Measurements from ENCODE around the gene FGF14.

FGF14 gene

GRCh38 chr13:102369302-102369701, 32.5 kb downstream of the FGF14 start:
- H3K27ac ChIP-seq = no peak overlapping the region
- no peak for DNase-seq (ENCODE audit: low read depth, low spot score)

GRCh38 chr13:102367836-102368235, 34.0 kb downstream of the FGF14 start:
- H3K27ac ChIP-seq = no peak overlapping the region
- DNase-seq (ENCODE audit: low read depth, low spot score) = no peak

GRCh38 chr13:102361113-102361512, 40.7 kb downstream of the FGF14 start:
- no peak overlapping the region for H3K27ac ChIP-seq
- DNase-seq (ENCODE audit: low read depth, low spot score) = no peak

DNA sequence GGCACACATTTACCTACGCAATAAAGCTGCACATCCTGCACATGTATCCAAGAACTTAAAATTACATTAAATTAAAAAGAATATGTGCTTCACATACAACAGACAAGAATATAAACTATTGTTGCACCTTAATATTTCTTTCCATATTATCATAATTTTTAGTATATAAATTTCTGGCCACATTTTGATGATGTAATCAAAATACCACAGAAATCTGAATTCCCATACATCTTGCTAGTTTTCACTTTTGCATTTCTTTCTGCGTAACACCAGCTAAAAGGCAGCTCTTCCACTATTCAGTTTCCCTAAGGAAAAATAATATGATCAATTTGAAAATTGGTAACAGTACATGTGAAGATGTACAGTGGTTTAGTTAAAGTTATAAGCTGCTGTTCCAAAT, 42.6 kb downstream of the FGF14 start:
- H3K27ac ChIP-seq = no peak overlapping the region
- DNase-seq (ENCODE audit: low read depth, low spot score) = no peak

DNA sequence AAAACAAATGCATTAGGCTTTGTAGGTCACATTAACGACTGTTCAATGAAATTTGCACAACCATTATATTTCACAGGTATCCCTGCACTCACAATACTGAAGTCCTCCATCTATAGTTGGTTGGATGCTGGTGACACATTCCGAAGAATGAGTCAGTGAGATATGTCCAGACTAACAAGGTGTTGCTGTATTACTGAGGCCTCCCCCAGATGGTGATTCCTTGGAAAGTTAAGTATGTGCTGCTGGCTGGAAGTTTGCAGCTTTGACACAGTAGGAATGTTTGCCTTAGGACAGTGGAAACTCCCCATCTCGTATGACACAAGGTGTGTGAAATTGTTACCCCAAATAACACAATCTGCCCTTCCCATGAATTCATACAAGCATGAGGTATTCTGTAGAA, 46.6 kb downstream of the FGF14 start:
- H3K27ac ChIP-seq = no peak overlapping the region
- DNase-seq (ENCODE audit: low read depth, low spot score) = no peak

GRCh38 chr13:102354011-102354410, 47.8 kb downstream of the FGF14 start:
- DNase-seq (ENCODE audit: low read depth, low spot score) = no peak
- H3K27ac ChIP-seq = no peak overlapping the region

DNA sequence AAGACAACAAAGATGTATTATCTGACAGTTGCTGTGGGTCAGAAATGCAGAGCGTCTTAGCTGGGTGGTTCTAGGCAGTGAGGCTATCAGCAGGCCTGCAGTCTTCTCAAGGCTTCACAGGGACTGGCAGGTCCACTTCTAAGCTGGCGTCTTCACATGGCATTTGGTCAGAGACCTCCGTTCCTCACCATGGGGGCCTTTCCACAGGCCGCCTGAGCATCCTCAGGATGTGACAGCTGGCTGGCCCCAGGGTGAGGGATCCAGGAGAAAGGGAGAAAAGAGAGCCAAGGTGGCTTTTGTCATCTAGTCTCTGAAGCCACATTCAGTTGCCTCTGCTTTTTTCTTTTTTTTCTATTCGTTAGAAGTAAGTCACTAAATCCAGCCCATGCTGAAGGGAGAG, 50.3 kb downstream of the FGF14 start:
- no peak overlapping the region for H3K27ac ChIP-seq
- no peak for DNase-seq (ENCODE audit: low read depth, low spot score)

DNA sequence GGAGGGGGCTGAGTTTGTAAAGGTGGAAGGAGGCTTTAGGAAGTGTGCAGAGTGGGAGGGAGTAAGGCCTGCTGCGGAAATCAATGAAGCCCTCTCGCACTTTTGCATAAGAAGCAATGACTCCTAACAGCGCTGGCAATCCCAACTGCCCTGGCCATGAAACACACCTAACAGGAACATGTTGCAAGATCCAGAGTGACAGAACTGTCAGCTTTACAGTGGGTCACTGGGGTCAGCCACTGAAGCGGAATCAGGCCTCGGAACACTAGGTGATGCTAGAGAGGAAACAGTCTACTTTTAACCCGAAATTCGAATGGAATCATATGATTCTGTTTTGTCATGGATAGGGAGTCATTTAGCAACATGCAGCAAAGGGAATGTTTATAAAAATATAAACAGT, 54.4 kb downstream of the FGF14 start:
- DNase-seq (ENCODE audit: low read depth, low spot score) = no peak
- H3K27ac ChIP-seq = no peak overlapping the region

DNA sequence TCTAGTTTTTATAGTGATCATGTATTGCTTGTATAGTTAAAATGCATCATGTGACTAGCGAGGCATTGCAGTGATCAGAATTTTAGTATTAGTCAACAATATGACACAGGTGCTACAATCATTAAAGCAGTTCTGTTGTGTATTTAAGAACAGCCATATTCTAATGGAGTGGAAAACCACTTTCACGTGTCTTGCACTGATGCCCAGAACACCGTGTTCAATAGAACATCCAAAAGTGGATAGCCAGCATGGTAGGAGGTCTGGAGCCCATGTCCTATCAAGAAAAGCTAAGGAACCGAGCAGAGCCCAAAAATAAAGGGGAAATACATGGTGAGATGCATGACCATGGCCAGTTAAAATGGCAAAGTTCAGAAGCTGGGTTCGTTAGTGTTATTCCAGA, 55.1 kb downstream of the FGF14 start:
- no peak overlapping the region for H3K27ac ChIP-seq
- no peak for DNase-seq (ENCODE audit: low read depth, low spot score)

GRCh38 chr13:102344410-102344809, 57.4 kb downstream of the FGF14 start:
- H3K27ac ChIP-seq = no peak overlapping the region
- DNase-seq (ENCODE audit: low read depth, low spot score) = no peak

DNA sequence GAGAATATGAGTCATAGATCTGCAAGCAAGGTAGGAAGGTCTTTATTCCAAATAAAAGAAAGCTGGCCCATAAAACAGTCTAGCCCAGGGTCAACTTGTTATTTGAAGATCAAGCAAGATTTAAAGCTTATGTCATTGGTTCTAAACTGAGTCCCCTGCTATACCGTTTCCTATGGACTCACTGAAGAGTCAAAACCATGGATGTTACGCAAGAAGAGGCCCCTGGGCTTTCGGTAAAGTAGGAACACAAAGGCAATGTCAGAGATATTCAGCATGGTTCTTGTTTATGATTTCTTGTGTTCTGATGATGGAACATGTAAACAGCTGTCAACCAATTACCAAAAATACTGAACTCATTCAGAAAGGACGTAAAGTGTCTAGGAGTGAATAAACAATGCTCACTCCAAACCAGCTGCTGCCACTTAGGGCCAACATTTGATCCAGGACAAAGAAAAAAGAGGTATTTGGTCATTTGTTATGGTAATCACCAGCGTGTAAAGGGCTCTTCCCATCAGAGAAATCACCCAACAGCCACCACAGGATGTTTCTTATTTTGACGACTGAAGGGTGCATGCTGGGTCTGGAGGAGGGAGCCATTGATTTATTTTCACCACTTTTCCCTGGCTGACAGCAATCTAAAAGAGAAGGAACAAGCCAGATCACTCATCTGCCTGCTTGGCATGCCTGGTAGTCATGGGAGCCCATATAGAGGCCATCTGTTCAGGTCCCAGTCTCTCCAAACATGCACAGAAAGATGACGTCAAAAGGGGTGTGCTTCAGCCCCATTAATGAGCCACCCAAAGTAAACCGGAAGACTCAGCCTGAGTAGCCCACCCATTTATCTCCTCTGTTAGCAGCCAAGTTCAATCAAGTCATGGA, 68.3 kb downstream of the FGF14 start:
- DNase-seq (ENCODE audit: low read depth, low spot score) = no peak
- H3K27ac ChIP-seq = no peak overlapping the region

GRCh38 chr13:102328909-102329308, 72.9 kb downstream of the FGF14 start:
- DNase-seq (ENCODE audit: low read depth, low spot score) = no peak
- H3K27ac ChIP-seq = no peak overlapping the region

GRCh38 chr13:102327119-102327617, 74.7 kb downstream of the FGF14 start:
- DNase-seq (ENCODE audit: low read depth, low spot score) = no peak
- H3K27ac ChIP-seq = no peak overlapping the region

GRCh38 chr13:102326381-102327118, 75.3 kb downstream of the FGF14 start:
- no peak for DNase-seq (ENCODE audit: low read depth, low spot score)
- H3K27ac ChIP-seq = no peak overlapping the region

GRCh38 chr13:102325321-102325720, 76.5 kb downstream of the FGF14 start:
- H3K27ac ChIP-seq = no peak overlapping the region
- no peak for DNase-seq (ENCODE audit: low read depth, low spot score)

DNA sequence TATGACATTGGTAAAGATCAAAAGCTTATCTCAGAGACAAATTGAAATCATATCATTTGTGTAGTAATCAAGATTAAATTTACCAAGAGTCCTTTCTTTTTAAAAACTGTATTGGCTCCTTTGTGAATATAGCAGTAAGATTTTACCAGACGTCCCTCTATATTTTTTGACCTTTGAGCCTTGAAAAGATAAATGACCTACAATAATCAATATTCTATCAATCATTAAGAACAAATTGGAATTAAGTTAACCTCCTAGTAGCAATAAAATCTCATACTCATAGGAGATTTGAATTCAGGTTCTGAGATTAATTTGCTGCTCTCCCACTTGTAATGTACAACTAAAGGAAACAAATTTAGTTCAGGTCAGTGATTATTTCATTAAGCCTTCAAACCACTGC, 78.3 kb downstream of the FGF14 start:
- no peak for DNase-seq (ENCODE audit: low read depth, low spot score)
- no peak overlapping the region for H3K27ac ChIP-seq

DNA sequence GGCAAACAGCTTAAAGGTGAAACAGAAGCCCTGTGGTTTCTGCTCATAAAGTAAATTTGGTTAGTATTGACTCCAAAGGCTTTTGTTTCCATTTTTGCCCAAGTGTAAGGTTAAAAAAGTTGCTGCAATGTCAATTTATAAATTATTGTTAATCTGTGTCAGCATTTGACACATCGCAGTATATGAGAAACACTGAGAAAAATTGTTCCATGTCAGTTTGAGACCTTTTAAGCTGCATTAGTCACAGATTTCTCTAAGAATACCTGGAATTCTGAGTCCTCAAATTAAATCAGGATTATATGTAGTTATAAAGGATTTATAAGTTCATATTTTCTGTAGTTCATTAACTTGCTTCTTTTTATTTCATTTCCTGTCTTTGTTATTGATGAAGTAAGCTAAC, 78.8 kb downstream of the FGF14 start:
- no peak for DNase-seq (ENCODE audit: low read depth, low spot score)
- no peak overlapping the region for H3K27ac ChIP-seq

- DNase-seq (ENCODE audit: low read depth, low spot score) = no peak
Observed at GRCh38 chr13:102322211-102322610, 79.6 kb downstream of the FGF14 start.

DNA sequence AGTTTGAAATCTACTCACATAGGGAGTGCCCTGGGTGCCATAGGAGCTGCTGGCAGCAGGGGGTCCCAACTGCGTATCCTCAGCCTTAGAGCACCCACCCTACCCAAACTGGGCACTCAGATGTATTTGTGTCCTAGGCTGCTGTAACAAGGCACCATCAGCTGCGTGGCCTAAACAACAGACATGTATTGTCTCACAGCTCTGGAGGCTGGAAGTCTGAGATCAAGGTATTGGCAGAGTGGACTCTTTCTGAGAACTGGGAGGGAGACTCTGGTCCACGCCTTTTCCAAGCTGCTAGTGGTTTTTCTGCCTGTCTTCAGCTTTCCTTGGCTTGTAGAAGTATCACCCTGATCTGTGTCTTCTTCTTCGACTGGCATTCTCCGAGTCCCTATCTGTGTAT, 83.6 kb downstream of the FGF14 start:
- DNase-seq (ENCODE audit: low read depth, low spot score) = no peak
- no peak overlapping the region for H3K27ac ChIP-seq

More at GRCh38 chr13:102322211-102322610, 79.6 kb downstream of the FGF14 start:
- H3K27ac ChIP-seq = no peak overlapping the region

- DNase-seq (ENCODE audit: low read depth, low spot score) = no peak
- no peak overlapping the region for H3K27ac ChIP-seq
Observed at GRCh38 chr13:102317593-102317992, 84.3 kb downstream of the FGF14 start.

- no peak for DNase-seq (ENCODE audit: low read depth, low spot score)
- no peak overlapping the region for H3K27ac ChIP-seq
Observed at GRCh38 chr13:102316732-102317131, 85.1 kb downstream of the FGF14 start.
